ENCODE measurements around the gene CCDC127.
"Not testable (repeated sequence)": the region's sequence is repeated elsewhere in the genome, so short reads cannot be mapped to it uniquely, and the experiment has no call there.

DNA sequence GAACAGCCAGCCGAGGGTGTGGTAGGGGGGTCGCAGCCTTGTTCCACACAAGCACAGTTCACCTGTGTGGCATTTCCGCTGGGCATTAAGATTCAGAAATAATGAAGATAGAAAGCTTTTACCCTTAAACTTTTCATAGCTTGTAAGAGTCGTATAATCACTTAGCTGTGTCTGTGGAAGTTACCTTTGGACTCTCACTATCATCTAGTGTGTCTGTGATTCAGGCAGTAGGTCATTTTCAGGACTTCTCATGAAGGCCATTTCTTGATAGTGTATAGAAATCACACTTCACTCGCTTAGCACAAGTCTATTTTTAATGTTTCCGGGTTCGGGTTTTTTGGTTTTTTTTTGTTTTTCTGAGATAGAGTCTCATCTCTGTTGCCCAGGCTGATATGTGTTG is 37.2 kb upstream of the CCDC127 start:
- TF ChIP-seq CTCF (conservative IDR thresholded peaks at IDR 0.05); EZH2 (IDR thresholded peaks at IDR 0.05; ENCODE audit: low read depth): not testable (repeated sequence)

Measured in PC-9 (cell line).